Gastroesophageal sphincter (tissue), 4 donors: ENCODE measurements around the gene DDX52. TPM values are rescaled to one million over a fixed set of nuclear protein-coding genes. Genes with fewer than 3 reads are reported as not detected.

ENCODE experiments used
- ATAC-seq: fragments of 150-250 bp; one replicate; pipeline ENCODE4 v1.9.1; 2016; ENCODE audit warnings: mild to moderate bottlenecking, moderate library complexity
- H3K27ac ChIP-seq, 4 donors: fragments of 200-600 bp; sonication (generic) in 3 of 4; 1 replicate in 3 of 4; 2 replicates in 1 of 4; pipeline ENCODE4 v1.5.1; 2016 to 2019
- H3K27me3 ChIP-seq: fragments of 200-600 bp; sonication (generic); one replicate; pipeline ENCODE4 v1.5.1; 2019
- H3K36me3 ChIP-seq, 2 donors: fragments of 200-600 bp; sonication (generic); one replicate each; pipeline ENCODE4 v1.5.1; 2019; ENCODE audit warnings: control low read depth in 1 of 2
- H3K4me1 ChIP-seq, 3 donors: fragments of 200-600 bp; sonication (generic); 1 replicate in 2 of 3; 2 replicates in 1 of 3; pipeline ENCODE4 v1.5.1; 2016 to 2019; ENCODE audit warnings: control low read depth in 2 of 3
- H3K4me3 ChIP-seq, 2 donors: fragments of 200-600 bp; sonication (generic); one replicate each; pipeline ENCODE4 v1.5.1; 2019; ENCODE audit warnings: mild to moderate bottlenecking in 1 of 2, moderate library complexity in 1 of 2
- H3K9me3 ChIP-seq, 3 donors: fragments of 200-600 bp; sonication (generic); one replicate each; pipeline ENCODE4 v1.5.1; 2017 to 2019; ENCODE audit warnings: control low read depth in 2 of 3
- EP300 ChIP-seq: sonication (generic); formaldehyde crosslinking; IDR thresholded peaks from one replicate; pipeline ENCODE4 v1.6.1; 2017; ENCODE audit warnings: antibody characterized with exemption, mild to moderate bottlenecking
- POLR2A ChIP-seq, 2 donors: fragments of 450-650 bp; IDR thresholded peaks; one replicate each; pipeline ENCODE4 v1.6.1; 2017; ENCODE audit warnings: antibody characterized with exemption in 2 of 2, mild to moderate bottlenecking in 2 of 2, moderate library complexity in 1 of 2
- POLR2AphosphoS5 ChIP-seq: sonication (generic); formaldehyde crosslinking; IDR thresholded peaks from one replicate; pipeline ENCODE4 v1.6.1; 2017; ENCODE audit warnings: antibody characterized with exemption
- WGBS, 2 donors: methylation state at CpG; one replicate each; pipeline ENCODE4 v1.1.5; 2018; ENCODE audit warnings: low coverage in 1 of 2; 5-methylcytosine and 5-hydroxymethylcytosine counted together
- small RNA-seq, 4 donors: library from RNA; depleted of rRNA; stranded (forward); fragments of <200 nt; gene quantifications; one replicate each; pipeline ENCODE3, GENCODE V24; 2016
- total RNA-seq, 4 donors: library from RNA; depleted of rRNA; stranded (reverse); fragments of >200 nt; gene quantifications; one replicate each; pipeline ENCODE4 v1.1.0, GENCODE V29; 2016
- TF ChIP-seq, protein P1 (sequence below), 4 experiments: fragments of 200-600 bp in 2 of 4; fragments of 450-650 bp in 2 of 4; sonication (generic) in 1 of 4; IDR thresholded peaks; one replicate each; pipeline ENCODE4 v1.5.1; 2017 to 2019; ENCODE audit warnings: antibody characterized with exemption in 4 of 4, mild to moderate bottlenecking in 2 of 4, moderate library complexity in 2 of 4

DDX52 gene
- total RNA-seq, 4 donors from 2014 or later, result 16.4 to 29.9 (median 18.3) TPM

DNA sequence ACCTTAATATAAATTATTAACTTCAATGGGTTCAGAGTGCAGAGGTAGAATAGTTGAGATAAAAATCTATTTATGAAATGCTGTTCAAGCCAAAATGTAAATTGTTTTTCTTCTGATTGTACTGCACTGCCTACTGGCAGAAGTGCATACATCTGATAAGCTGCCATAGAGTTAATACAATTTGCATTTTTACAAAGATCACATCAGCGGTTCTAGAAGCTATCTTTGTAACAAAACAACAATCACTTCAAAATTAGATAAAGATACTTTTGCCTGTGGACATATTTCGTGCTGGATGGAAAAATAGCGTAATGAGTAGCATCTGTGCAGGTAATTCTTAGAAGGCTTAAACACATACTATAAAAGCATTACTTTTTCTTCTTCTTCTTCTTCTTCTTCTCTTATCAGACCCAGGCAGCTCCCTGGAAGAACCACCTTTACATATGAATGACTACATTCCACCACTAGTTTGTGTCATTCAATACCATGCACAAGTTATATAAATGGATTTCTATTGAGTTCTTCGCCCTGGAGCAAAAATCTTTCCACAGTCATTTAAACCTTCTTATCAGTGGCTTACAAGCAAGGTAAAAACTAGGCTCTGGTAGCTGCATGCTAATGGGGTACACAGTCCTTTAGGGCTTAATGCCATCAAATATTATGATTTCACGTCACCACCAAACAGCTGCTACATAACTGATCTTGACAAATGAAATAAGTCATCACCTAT, 81.1 kb downstream of the DDX52 start:
- H3K27ac ChIP-seq, result no peak overlapping the region
- no peak overlapping the region for H3K4me3 ChIP-seq
- WGBS, 2 donors, result 87 to 96% methylated on average over 4 to 5 of the region's 5 CpGs
- H3K4me1 ChIP-seq, result no peaks in the 10 kb centered on the region
- H3K36me3 ChIP-seq, result peaks cover 3 to 88% of the 10 kb centered on the region in 2 donors
- no peaks in the 10 kb centered on the region for H3K27me3 ChIP-seq
- no peaks in the 10 kb centered on the region for H3K9me3 ChIP-seq
- ATAC-seq, result no peak
- TF ChIP-seq EP300, result no peak
- no peak for TF ChIP-seq POLR2AphosphoS5
- TF ChIP-seq, protein P1, sequence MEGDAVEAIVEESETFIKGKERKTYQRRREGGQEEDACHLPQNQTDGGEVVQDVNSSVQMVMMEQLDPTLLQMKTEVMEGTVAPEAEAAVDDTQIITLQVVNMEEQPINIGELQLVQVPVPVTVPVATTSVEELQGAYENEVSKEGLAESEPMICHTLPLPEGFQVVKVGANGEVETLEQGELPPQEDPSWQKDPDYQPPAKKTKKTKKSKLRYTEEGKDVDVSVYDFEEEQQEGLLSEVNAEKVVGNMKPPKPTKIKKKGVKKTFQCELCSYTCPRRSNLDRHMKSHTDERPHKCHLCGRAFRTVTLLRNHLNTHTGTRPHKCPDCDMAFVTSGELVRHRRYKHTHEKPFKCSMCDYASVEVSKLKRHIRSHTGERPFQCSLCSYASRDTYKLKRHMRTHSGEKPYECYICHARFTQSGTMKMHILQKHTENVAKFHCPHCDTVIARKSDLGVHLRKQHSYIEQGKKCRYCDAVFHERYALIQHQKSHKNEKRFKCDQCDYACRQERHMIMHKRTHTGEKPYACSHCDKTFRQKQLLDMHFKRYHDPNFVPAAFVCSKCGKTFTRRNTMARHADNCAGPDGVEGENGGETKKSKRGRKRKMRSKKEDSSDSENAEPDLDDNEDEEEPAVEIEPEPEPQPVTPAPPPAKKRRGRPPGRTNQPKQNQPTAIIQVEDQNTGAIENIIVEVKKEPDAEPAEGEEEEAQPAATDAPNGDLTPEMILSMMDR (IDR thresholded peaks at IDR 0.05), result no peak
- no peak for TF ChIP-seq POLR2A (IDR thresholded peaks at IDR 0.05)

Small RNA genes within 50 kb of the gene (small RNA-seq; reads per million reads assigned to genes)
- 0 reads per million in 4 donors for gene MIR378J

Other genes with a start within 250 kb of the DDX52 start
- 10 to 100 TPM; 40.5 to 64.1 (median 51.8) TPM for gene ACACA, start 236.6 kb downstream of the DDX52 start, total RNA-seq
- 10 to 100 TPM; 17.5 to 21.5 (median 18.5) TPM for gene TADA2A, start 236.6 kb downstream of the DDX52 start, total RNA-seq
- gene DUSP14, start 153.6 kb downstream of the DDX52 start, total RNA-seq, result 10 to 100 TPM; 11.8 to 46.0 (median 28.2) TPM
- 10 to 100 TPM; 11.9 to 29.9 (median 16.8) TPM for gene SYNRG, start 34.0 kb downstream of the DDX52 start, total RNA-seq
- not detected for gene HNF1B, start 101.6 kb upstream of the DDX52 start, total RNA-seq